ENCODE measurements around the gene KRT80.

The KRT80 gene

GRCh38 chr12:52151837-52152783 is 39.7 kb downstream of the KRT80 start:
- DNase-seq: no peak

GRCh38 chr12:52151153-52151836 is 40.5 kb downstream of the KRT80 start:
- DNase-seq: no peak

GRCh38 chr12:52149651-52150241 is 42.1 kb downstream of the KRT80 start:
- DNase-seq: no peak

DNA sequence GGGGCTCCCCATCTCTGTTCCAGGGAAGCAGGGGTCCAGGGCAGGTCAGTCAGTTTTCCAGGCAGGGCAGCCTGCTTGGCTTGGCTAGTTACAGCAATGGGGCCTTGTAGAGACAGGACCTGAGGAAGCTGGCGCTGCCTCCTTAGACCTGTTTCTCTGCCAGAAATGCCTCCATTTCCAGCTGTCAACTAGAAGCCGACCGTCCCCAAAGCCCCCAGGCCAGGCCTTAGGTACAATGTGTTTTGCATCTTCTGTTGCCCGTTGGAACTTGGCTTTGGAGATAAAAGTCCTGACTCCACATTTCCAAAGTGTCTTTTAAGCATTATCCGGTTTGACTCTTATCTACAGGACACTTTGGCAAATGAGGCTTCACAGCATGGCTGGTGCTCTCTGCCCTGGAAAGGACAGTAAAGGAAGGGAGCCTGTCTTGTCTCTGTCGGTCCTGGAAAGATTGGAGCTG is 42.6 kb downstream of the KRT80 start:
- DNase-seq: no peak

DNA sequence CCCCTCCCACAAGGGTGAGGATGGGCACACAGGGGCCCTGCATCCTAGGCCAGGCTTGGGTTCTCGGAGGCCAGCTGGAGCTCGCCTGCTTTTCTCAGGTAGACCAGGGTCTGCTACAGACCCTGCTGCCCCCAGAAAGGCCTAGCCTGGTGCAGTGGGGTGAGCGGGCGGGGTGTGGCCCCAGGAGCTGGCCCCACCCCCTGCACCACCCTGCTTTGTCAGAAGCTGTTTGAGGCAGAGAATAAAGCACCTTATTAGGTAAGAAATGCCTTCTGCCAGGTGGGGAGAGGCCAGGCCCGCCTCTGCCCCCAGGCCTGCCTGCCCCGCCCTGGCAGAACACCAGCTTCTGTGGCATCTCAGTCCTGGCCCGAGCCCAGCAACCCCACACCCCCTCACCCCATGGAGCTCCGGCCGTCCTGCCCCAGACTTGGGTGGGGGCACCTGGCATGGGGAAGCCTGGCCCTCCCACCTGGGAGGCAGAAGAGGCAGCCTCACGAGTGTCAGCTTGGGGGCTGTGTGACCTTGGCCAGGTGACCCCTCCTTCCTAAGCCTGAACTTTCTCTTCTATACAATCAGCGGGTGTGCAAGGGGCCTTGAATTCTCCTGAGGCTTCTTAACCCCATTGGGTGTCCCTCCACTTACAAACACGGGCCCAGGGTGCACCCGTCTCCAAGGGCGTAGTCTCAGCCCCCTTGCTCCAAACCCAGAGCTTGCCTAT is 43.2 kb downstream of the KRT80 start:
- DNase-seq: no peak

GRCh38 chr12:52147964-52148463 is 43.8 kb downstream of the KRT80 start:
- no peak for DNase-seq

GRCh38 chr12:52147367-52147963 is 44.3 kb downstream of the KRT80 start:
- no peak for DNase-seq

GRCh38 chr12:52146822-52147366 is 44.9 kb downstream of the KRT80 start:
- no peak for DNase-seq

DNA sequence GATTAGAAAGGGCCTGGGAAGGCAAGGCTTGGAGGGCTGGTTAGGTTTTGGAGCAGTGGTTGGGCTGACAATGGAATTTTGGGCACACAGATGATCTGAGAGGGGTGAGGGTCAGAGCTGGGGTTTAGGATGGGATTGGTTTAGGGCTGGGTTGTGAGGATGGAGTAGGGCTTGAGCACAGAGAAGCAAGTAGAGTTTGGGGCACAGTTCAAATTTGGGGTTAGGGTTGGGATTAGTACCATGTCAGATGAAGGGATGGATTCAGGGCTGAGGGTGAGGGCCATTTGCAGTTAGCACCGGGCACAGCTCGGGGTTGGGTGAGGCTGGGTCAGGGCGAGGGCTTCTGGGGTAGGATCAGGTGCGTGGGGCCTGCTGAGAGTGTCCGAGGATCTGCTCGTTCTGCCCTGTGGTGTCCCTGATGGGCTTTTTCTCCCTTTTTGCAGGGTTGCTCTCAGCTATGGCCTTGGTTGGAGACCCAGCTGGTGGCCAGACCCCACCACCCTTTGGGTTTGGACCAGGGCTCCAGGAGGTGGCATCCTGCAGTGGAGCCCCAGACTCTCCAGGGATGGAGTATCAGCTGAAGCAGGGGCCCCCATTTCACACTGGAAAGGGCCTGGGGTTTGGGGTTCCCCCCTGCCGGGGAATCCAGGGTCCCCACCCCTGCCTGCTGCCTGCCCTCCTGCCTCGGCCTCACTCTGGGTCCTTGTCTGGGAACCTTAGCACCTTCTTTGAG is 45.6 kb downstream of the KRT80 start:
- DNase-seq: no peak

- no peak for DNase-seq
Measured at GRCh38 chr12:52145228-52146088, 46.4 kb downstream of the KRT80 start.

- DNase-seq: no peak
Measured at GRCh38 chr12:52144512-52145227, 47.1 kb downstream of the KRT80 start.

- DNase-seq: no peak
Measured at GRCh38 chr12:52142431-52142830, 49.4 kb downstream of the KRT80 start.

- DNase-seq: no peak
Measured at GRCh38 chr12:52141875-52142274, 49.9 kb downstream of the KRT80 start.

GRCh38 chr12:52141306-52141705 is 50.5 kb downstream of the KRT80 start:
- DNase-seq: no peak

- DNase-seq: no peak
Measured at GRCh38 chr12:52139579-52140062, 52.2 kb downstream of the KRT80 start.

DNA sequence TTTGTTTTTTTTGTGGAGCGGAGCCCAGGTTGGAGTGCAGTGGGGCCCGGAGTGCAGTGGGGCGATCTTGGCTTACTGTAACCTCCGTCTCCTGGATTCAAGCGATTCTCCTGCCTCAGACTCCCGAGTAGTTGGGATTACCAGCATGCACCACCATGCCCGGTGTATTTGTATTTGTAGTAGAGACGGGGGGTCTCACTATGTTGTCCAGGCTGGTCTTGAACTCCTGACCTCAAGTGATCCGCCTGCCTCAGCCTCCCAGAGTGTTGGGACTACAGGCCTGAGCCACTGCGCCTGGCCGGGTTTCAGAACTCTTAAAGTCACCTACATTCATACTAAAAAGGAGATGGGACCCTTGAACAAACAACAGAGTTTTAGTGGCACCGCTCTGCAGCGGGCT is 52.7 kb downstream of the KRT80 start:
- DNase-seq: no peak

DNA sequence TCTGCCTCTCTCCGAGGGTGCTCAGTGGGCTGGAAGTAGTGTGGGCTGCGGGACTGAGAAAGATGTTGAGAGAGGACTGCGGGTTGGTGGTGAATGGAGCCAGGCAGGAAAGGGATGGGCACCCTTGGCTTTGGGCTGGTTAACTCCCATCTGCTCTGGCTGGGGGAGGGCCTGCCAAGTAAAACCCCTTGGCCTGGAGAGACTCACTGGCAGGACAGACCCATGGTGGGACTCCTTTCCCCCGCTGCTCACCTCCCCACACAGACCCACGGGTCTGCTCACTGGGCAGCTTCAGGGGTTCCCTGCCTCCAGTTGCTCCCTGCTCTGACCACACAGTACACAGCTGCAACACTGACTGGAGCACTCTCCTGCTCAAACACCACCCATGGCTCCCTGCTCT is 54.1 kb downstream of the KRT80 start:
- DNase-seq: no peak

GRCh38 chr12:52132754-52133161 is 59.1 kb downstream of the KRT80 start:
- DNase-seq: no peak

DNA sequence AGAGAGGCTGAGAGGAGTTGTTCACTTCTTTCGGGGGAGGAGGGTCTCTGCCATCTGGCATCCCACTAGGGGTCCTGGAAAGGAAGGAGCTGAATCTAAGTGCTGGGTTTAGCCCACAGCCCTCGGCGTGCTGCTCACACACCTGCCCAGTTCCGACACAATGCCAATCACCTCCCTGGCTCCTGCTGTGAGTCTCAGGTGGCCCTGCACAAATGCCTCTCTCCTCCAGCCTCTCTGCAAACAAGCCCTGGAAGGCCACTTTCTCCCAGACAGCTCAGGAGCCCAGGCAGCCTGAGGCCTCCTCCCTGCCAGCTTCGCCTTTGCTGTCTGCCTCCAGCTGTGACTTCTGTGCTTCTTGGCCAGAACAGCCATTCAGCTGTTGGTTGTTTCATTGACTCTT is 61.1 kb downstream of the KRT80 start:
- no peak for DNase-seq

Measured in cortex of kidney (tissue), 1 donor.